MV-4-11 (cell line): Measurements from ENCODE around the gene THRB.

Source experiments
- DNase-seq: peaks from one replicate; lab custom pipeline; 2025; lab: John Stamatoyannopoulos, UW

Gene THRB

DNA sequence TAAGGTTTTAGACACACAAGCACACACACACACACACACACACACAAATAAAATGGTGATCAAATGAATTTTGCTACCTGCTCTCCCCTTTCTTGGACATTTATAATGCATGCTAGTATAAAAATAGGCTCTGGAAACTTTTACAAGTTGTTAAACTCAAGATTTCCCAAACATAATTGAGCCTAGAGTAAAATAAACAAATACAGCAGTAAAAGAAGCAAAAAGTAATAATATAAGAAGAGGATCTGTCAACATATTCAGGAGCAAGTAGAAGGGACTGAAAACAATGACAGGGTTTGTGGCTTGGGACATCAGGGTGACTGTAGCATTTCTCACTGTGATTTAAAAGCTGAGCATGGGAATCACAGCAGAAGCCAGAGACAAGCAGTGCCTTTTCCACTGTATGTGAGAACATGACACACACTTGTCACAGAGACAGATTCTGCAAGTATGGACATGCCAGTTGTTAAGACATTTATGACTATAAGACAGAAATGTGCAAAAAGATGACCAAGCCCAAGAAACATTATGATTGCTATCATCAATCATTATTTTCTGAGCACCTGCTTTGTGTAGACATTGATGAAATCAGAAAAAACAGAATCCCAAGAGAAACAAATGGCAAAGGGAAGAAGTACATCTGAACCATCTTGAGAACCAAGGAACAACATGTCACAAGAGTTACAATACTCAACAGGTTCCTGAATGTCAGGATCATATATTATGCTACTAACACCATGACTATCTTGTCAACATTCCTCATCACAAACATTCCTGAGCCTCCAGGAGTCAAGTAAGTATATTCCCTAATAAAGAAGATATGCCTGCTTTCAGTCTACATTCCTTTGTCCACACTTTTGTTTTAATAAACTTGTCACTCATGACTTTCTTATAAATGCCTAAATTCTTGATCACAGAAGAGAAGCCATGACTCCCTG, 7.1 kb downstream of the THRB start:
- DNase-seq: no peak

DNA sequence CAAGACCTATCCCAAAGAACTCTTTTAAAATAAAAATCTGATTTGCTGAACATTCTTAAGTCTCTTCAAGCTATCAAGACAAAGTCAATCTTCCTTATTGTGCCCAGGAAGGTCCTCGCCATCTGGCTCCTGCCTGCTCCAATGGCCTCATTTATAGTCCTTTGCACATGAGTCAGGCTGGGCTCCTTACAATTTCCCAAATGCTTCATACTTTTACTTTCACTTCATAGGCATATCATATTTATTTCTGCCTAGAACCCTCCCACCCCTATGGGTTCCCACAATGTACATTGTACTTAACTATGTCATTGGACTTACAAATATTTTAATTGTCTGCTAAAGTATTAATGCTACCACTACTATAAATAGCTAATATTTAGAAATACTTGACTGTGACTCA, 9.1 kb downstream of the THRB start:
- no peak for DNase-seq

DNA sequence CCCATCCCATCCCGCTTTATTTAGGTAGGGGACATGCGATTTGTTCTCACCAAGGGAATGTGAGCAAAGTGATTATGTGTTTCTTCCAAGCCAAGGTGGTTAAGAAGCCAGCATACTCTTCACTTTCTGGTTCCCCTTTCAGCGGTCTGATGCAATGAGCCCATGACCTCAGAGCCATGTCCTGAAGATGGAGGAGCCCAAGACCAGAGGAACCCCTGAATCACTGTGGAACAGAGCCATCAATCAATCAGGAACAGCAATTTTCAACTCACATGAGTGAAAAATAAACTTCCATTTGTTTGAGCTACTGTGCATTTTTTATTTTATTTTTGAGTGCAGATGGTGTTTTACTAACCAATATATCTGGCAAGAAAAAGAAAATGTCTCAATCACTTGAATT, 10.8 kb downstream of the THRB start:
- DNase-seq: peak; percentile 77

DNA sequence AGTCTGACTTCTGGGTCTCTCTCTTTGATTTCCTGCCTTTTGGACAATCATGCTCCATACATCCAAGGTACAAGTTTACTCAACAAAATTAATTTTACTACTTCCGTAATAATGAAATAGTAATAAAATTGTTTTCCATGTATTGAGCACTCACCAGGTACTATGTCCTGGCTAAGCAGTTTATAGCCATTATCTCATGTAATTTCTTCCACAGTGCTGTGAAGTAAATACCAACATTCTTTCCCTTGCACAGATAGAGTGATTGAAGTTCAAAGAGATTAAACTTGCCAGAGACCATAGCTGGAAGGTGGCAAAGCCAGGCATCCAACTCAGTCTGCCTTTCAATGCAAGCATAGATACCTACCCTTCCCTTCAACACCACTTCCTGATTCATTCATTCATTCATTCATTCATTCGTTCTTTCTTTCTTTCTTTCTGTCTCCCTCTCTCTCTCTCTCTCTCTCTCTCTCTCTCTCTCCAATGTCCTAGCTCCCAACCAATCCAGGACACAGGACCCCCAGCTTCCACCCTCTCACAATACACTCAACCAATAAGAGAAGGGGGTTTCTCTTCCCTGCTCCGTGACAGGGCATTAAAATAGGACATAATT, 12.4 kb downstream of the THRB start:
- no peak for DNase-seq

DNA sequence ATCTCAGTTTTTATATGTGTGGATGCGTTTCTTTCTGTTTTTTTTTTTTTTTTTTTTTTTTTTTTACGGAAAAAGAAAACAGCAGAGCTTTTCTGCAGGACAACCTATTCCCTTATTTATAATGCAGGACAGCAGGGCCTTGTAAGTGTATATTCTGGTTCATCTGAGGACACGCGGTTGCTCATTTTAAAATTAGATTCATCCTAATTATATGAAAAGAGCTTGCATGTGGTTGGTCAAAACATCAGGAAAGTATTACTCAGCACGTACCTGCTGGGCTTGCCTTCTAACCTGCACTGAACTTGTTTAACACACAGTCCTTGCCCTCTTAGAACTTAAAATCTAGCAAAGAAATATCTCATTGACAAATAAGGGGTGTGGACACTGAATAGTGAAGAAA, 13.5 kb downstream of the THRB start:
- DNase-seq: no peak

DNA sequence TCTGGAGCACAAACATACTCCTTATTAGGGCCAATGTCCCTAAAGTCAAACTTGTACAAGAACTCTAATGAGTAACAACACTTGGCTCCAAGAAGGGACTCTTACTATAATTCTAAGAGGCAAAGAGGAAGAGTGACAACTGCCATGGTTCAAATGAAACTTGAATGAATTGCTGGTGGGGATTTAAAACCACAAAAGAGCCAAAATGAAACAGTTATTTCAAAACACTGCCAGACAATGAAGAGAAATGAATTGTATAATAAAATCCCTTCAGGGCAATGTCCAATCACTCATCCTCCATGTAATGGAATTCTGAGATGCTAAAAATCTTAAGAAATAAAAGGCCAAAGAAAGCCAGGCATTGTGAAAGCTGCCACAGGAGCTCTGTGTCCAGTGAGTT, 14.2 kb downstream of the THRB start:
- peak; percentile 32 for DNase-seq

DNA sequence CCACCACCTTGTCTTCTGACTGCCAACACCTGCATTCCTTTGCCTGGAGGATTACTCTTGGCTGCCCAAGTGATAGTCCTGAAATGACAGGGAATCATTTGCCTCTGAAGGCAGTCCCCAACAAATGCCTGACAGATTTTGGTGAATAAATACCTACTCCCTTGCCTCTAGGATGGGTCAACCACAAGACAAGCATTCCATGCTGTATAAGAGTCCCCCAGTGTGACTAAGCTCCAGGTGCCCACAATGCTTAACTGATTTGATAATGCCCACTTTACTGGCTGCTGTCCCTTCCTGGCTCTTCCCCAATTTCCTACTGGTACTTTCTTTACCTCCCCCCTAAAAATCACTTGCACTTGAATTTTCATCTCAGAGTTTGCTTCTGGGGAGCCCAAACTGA, 14.8 kb downstream of the THRB start:
- no peak for DNase-seq

DNA sequence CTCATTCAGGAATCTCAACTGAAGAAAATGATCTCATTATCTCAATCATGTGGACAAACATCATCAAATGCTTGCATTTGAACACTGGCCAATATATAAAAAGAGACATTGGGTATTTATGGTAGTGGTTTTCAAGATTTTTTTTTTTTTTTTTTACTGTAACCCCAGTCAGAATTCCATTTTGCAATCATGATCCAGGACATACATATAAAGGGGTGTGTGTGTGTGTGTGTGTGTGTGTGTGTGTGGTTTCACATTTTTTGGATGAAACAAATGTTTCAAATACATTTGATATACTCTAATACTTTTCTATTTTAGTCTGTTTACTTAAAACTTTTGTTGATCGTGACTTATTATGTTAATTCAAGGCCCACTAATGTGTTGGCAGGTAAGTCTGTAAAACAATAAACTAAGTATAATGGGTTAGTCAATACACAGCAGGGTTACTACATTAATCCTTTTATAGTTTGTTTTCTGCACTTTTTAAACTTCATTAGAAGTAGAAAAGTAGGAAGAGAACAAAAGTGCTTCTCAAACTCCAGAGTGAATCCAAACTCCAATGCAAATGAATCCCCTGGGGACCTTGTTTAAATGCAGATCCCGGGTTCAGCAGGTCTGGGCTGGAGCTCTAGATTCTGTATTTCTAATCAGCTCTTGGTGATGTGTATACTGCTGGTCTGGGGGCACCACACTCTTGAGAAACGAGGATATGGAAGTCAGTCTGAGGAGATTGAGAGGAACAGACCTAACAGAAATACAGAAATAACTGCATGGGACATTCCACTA, 17.6 kb downstream of the THRB start:
- DNase-seq: no peak

DNA sequence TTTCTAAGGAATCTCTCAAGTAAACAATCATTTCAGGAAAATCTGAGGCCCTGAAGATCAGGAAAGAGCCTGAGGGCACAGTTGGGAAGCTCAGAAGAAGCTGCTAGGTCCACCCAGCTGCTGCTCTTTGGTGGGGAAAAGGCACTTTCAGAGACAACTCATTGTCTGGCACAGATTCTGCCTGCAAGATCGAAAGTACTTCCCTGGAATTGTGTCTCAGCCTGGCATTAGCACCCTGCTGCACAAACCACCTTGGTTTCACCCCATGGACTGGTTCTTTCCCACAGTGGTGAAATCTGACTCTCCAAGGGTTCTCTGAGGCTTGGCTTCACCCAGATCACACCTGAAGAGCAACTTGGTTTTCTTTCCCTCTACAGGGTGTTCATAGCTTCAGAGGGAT, 18.7 kb downstream of the THRB start:
- no peak for DNase-seq

DNA sequence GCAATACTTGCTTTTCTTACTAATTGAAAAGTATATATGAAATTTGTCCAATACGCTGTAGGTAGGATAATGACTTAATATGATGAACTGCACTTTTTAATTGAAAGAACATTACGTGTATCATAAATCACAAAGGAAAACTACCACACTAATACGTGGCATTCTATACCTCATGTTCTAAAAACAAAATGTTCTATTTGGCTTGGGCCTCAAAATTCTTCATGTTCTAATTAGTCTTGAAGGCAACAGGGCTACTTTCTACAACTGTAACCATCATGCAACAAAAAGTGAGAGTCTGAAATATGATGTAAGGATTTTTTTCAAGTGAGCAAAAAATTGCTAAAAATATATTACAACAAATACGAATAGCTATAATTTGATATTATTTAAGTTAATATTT, 19.8 kb downstream of the THRB start:
- DNase-seq: no peak

DNA sequence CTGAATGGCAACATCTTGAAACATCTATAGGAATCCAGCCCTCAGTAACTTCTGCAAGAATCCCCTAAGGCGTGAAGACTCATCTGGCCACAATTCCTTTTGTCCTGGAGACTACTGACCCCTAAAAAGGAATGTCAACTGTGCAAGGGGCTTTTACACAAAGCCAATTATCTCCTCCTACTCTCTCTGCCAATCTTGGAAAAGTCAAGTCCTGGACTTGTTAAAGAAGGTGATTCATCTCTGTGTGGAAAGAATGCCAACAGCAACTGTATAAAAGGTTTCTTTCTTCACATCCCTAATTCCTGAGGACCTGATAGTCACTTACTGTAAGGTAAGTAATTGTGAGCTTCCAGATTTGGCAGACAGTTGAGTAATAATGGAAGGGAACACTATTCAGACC, 22.3 kb downstream of the THRB start:
- no peak for DNase-seq

DNA sequence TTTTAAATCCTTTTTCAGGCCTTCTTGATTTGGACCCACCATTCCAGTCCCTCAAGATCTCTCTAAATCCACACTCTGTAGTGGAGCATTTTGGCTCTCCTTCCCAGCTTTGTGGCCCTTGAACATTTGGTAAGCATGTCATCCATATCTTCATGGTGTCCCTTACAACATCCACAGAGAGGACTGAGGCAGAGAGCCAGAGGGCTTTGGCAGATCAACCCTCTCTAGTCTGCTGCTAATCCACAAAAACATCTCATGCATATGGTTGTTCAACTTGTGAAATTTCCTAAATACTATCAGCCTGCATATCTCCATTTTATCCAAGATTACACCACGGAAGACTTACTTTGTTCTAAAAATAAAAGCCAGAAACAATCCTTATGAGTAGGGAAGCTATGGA, 23.2 kb downstream of the THRB start:
- no peak for DNase-seq

DNA sequence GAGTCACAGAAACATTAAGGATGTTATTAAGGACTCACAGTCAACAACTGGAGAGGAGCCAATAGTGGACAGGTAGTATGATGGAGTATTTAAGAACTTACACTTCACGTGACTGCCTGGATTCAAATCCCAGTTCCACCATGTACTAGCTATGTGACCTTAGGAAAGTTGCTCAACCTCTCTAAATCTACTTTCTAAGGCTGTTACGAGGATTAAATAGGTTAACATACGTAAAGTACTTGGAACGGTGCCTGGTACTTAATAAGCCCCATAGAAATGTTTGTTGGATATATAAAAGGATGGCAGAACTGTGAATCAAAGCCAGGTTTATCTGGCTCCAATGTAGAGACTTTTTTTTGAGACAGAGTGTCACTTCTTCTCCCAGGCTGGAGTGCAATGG, 24.4 kb downstream of the THRB start:
- DNase-seq: no peak

DNA sequence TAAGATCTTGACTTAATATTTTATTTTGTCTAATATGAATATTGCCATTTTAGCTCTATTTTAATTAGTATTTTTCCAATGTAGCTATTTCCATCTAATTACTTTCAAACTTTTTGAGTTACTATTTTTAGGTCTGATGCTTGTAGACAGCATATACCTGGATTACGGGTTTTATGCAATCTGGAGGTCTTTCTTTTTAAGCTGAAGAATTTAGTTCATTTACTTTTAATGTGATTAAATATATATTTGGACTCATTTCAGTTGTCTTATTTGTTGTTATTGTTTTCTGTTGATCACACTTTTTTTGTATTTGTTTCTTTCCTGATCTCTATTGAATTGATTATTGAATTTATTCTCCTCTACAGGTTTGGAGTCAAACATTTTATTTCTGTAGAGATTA, 30.3 kb downstream of the THRB start:
- DNase-seq: no peak

DNA sequence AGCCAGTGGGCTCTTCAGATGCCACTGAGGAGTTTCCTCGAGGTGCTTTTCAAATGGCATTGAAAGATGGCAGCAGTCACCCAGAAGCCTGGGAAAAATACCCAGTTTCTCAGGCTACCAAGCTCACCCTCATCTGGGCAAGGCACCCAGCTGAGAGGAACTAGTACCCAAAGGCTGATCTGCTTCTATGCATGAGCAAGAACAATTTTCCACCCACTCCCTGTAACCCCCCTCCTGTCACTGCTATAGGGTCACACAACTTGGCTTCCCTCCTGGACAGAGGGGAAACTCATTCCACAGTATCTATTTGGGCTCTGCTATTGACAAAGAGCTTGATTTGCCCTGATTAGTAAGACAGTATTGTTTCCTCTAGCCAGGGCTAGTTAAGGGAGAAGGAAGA, 31.9 kb downstream of the THRB start:
- no peak for DNase-seq

DNA sequence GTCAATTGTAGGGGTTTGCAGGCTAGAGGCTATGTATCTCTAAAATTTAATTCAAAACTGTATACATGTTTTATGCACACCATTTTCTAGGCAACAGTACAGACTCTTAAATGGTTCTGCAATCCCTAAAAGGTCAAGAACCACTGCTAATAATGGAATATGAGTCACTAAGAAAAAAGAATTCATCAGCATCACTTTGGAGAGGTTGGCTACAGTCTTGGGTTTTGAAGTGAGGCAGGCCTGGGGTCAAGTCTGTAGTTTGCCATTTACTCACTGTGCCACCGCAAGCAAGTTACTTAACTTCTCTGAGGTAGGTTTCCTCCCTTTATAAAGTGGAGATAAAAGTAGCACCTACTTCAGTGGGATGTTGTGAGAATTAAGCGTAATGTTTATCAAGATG, 33.7 kb downstream of the THRB start:
- DNase-seq: no peak

DNA sequence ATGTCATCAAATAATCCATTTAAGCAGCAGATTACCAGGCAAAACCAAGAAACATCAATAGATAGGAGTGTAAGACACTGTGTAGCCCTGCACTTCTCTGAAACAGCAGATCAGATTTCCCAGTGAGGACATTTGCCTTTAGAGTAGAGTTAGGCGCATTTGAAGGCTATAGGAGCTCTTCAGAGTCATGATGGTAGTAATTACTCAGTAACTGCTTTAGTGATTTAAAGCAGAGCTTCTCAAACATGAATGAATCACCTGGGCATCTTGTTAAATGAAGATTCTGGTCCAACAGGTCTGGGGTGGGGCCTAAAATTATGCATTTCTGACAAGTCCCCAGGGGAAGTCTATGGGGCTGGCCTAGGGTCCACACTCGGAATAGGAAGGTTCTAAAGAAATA, 36.9 kb downstream of the THRB start:
- DNase-seq: no peak

DNA sequence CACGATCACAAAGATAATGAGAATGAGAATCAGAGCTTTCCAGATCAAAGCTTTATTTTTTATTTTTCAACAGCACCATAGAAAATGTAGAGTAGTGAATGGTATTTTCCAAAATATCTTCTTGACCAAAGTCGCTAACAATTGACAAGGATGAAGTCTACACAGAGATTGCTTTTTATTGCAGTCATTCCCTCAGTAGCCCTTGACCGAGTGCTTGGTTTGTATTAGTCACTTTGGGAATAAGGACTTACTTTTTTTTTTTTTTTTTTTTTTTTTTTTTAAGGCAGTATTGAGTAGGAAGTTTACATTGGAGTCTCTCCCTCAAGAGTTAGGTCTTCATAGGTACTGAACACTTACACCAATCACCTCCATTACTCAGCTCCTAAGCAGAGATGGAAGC, 39.8 kb downstream of the THRB start:
- no peak for DNase-seq

DNA sequence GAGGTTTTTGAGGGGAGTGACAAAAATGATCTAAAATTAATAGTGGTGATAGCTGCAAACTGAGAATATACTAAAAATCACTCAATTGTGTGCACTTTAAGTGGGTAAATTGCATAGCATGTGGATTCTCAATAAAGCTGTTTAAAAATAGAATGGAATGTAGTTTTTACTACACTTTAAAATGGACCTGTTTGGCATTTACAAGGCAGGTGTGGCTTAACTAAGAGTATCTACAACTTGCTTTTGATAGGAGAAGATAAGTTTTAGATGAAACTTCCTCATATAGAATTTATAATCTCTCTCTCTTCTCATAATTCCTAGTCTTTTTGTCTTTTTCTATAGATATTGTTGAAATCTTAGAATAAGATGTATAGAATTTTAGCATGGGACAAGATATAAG, 40.3 kb downstream of the THRB start:
- no peak for DNase-seq

DNA sequence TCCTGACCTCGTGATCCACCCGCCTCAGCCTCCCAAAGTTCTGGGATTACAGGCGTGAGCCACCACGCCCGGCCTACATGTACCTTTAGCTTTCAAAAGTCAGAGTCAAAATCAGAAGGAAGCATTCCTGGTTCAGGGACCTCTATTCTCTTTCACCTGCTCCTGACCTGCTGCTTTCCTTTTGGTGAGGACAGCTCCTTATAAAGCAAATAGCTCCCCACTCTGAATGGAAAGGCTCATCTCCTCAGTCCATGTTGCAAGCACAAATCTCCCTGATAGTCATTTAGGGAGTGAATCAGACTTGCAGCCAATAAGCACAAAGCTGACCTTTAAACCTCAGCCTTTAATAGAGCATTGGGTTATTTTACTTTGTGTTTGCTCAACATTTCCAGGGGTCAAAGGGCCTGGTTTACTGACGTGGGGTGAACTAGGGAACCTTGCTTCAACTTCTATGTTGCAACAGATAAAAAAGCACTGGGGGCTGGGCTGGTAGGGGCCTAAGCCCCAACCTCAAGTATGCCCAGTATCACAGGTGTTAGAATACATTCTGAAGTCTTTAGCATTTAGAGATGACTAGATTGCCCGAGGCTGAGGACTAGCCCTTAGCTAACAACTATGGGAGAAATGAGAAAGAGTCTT, 43.1 kb downstream of the THRB start:
- DNase-seq: no peak

DNA sequence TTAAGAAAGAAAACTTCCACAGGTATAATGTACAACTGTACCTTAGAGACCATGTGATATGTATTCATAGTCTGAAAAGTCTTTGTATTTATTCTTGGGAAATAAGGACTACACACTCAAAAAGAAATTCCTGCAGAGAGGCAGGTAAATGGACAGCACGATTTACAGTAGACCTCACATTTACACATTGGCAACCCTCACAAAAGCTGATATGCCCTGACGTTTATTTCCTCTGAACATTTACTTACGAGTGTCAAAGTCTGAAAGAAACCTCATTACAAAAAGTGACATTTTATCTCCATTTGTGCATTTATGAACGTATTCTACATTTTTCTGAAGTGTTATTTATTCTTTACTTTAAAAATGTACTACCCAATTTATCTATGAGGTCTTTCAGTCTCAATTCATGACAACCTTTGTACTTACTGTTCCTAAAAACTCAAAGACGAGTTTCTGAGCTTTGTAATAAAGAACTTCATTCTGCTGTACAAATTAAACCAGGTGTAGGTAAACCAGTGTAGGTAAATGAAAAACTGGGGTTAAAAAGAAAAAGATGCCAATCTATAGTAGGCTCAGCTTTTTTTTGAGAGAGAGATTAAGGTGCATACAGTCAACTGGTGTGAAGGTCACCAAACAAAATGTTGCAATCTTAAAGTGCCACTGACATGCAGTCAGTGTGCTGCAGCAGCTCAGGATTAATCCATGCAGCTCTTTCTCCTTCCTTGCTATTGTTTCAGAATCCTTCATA, 44.3 kb downstream of the THRB start:
- no peak for DNase-seq

DNA sequence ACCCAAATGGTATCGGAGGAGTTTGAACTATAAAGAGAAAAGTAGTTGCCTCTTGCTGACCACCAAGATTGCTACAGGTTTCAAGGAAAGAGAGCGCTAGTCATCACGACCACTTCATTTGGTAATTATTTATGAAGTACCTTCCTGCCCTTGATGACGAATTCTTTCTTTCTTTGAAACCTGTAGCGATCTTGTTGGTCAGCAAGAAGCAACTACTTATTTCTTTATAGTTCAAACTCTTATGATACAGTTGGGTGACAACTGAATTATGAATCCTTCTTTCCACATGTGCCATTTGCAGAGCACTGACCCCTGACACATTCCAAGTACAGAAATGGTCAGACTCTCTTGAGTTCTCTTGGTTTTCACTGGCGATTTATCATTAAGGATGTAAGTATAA, 46.8 kb downstream of the THRB start:
- no peak for DNase-seq
